ENCODE results near the gene RIMS4.

The RIMS4 gene

GRCh38 chr20:44702776-44703175 is 107.6 kb downstream of the RIMS4 start:
- no peak overlapping the region for H3K4me2 ChIP-seq (ENCODE audit: low read length)
- H4K91ac ChIP-seq (ENCODE audit: low read depth, low read length): no peak overlapping the region
- no peak overlapping the region for H3K9ac ChIP-seq (ENCODE audit: low read length)
- H3K36me3 ChIP-seq (ENCODE audit: control insufficient read depth in 1 of 2, insufficient read depth in 2 of 2, low read length in 2 of 2): no peaks in the 10 kb centered on the region
- H3K23ac ChIP-seq (ENCODE audit: low read length): no peak overlapping the region
- H3K4me3 ChIP-seq (ENCODE audit: low read depth, low read length): no peak overlapping the region
- H4K12ac ChIP-seq (ENCODE audit: low read depth, low read length): no peak overlapping the region
- no peak overlapping the region for H2AK5ac ChIP-seq (ENCODE audit: low read length)
- no peak overlapping the region for H3K18ac ChIP-seq (ENCODE audit: low read length)
- H3K27ac ChIP-seq (ENCODE audit: low read depth, low read length): no peak overlapping the region
- no peak overlapping the region for H3K14ac ChIP-seq (ENCODE audit: low read length)
- H3K79me1 ChIP-seq (ENCODE audit: low read length): no peaks in the 10 kb centered on the region
- no CpG with 5 or more reads among the region's 9 CpGs for WGBS (ENCODE audit: extremely low coverage, insufficient coverage, insufficient read length)
- H3K4me1 ChIP-seq (ENCODE audit: control insufficient read depth in 1 of 2, insufficient read depth in 2 of 2, low read length in 2 of 2): no peaks in the 10 kb centered on the region
- H2BK5ac ChIP-seq (ENCODE audit: low read depth, low read length, poor library complexity): no peak overlapping the region
- H3K27me3 ChIP-seq (ENCODE audit: insufficient read depth, low read length): no peaks in the 10 kb centered on the region
- H3K9me3 ChIP-seq (ENCODE audit: insufficient read depth, low read depth, low read length): peaks cover 1% of the 10 kb centered on the region
- no peak overlapping the region for H2BK120ac ChIP-seq (ENCODE audit: insufficient read depth, low read length, poor library complexity)
- H3K79me2 ChIP-seq (ENCODE audit: control insufficient read depth, insufficient read depth, low read length, poor library complexity): no peaks in the 10 kb centered on the region
- no peak overlapping the region for H2BK12ac ChIP-seq (ENCODE audit: low read length)
- H4K8ac ChIP-seq (ENCODE audit: low read depth, low read length): no peak overlapping the region
- no peak for DNase-seq
- H2AFZ ChIP-seq (ENCODE audit: insufficient read depth, low read length, poor library complexity): no peak overlapping the region
- H3K4ac ChIP-seq (ENCODE audit: low read depth, low read length): no peak overlapping the region

GRCh38 chr20:44701858-44702256 is 108.5 kb downstream of the RIMS4 start:
- Histone ChIP-seq H4K12ac (ENCODE audit: low read depth, low read length) (no peak overlapping the region), H3K18ac (ENCODE audit: low read length) (no peak overlapping the region), H3K14ac (ENCODE audit: low read length) (no peak overlapping the region), H3K4me3 (ENCODE audit: low read depth, low read length) (no peak overlapping the region), H3K4me1 (ENCODE audit: control insufficient read depth in 1 of 2, insufficient read depth in 2 of 2, low read length in 2 of 2) (no peaks in the 10 kb centered on the region), H4K8ac (ENCODE audit: low read depth, low read length) (no peak overlapping the region), H2BK120ac (ENCODE audit: insufficient read depth, low read length, poor library complexity) (no peak overlapping the region), H2AK5ac (ENCODE audit: low read length) (no peak overlapping the region), H3K79me2 (ENCODE audit: control insufficient read depth, insufficient read depth, low read length, poor library complexity) (no peaks in the 10 kb centered on the region), H3K27ac (ENCODE audit: low read depth, low read length) (no peak overlapping the region), H3K23ac (ENCODE audit: low read length) (no peak overlapping the region), H3K79me1 (ENCODE audit: low read length) (no peaks in the 10 kb centered on the region), H4K91ac (ENCODE audit: low read depth, low read length) (no peak overlapping the region), H2AFZ (ENCODE audit: insufficient read depth, low read length, poor library complexity) (no peak overlapping the region), H3K4ac (ENCODE audit: low read depth, low read length) (no peak overlapping the region), H3K36me3 (ENCODE audit: control insufficient read depth in 1 of 2, insufficient read depth in 2 of 2, low read length in 2 of 2) (no peaks in the 10 kb centered on the region), H3K4me2 (ENCODE audit: low read length) (no peak overlapping the region), H2BK12ac (ENCODE audit: low read length) (no peak overlapping the region), H3K27me3 (ENCODE audit: insufficient read depth, low read length) (no peaks in the 10 kb centered on the region), H3K9ac (ENCODE audit: low read length) (no peak overlapping the region), H3K9me3 (ENCODE audit: insufficient read depth, low read depth, low read length) (peaks cover 1% of the 10 kb centered on the region), H2BK5ac (ENCODE audit: low read depth, low read length, poor library complexity) (no peak overlapping the region)
- no CpG with 5 or more reads among the region's 7 CpGs for WGBS (ENCODE audit: extremely low coverage, insufficient coverage, insufficient read length)
- DNase-seq: no peak

Measured in trophoblast cell (in vitro differentiated cells and primary cell).